SK-N-SH treated with all-trans-retinoic acid at 6 μM for 48 hours (cell line): Measurements from ENCODE around the gene SMIM8.
A peak's percentile ranks its signal among the peaks of the same experiment; 100 is the strongest.

Experiments used
- ATAC-seq: fragments of 200-7000 bp; cut with Tn5 transposase; 3 replicates; pipeline ENCODE4 v1.9.1; 2020; ENCODE audit warnings: mild to moderate bottlenecking, moderate library complexity
- ARNTL ChIP-seq: fragments of 450-650 bp; formaldehyde crosslinking; IDR thresholded peaks from 2 replicates; pipeline ENCODE4 v1.5.0; 2020; ENCODE audit warnings: low read depth, mild to moderate bottlenecking, moderate library complexity, borderline replicate concordance
- BACH2 ChIP-seq: fragments of 250-450 bp; sonication (Bioruptor Pico); IDR thresholded peaks from 2 replicates; pipeline ENCODE4 v1.9.0; 2021; ENCODE audit warnings: mild to moderate bottlenecking, borderline replicate concordance
- CREB5 ChIP-seq: fragments of 250-450 bp; sonication (Bioruptor Pico); IDR thresholded peaks from 2 replicates; pipeline ENCODE4 v1.5.1; 2020; ENCODE audit warnings: low read depth, mild to moderate bottlenecking, moderate library complexity
- CSDC2 ChIP-seq: fragments of 250-450 bp; sonication (Bioruptor Pico); IDR thresholded peaks from 2 replicates; pipeline ENCODE4 v1.5.0; 2020; ENCODE audit warnings: mild to moderate bottlenecking, moderate library complexity
- ESRRG ChIP-seq: fragments of 250-450 bp; sonication (Bioruptor Pico); IDR thresholded peaks from 2 replicates; pipeline ENCODE4 v1.6.1; 2021; ENCODE audit warnings: mild to moderate bottlenecking
- GLIS3 ChIP-seq: fragments of 250-450 bp; sonication (Bioruptor Pico); IDR thresholded peaks from 2 replicates; pipeline ENCODE4 v1.5.0; 2020; ENCODE audit warnings: mild to moderate bottlenecking, moderate library complexity
- ISL1 ChIP-seq: fragments of 250-450 bp; sonication (Bioruptor Pico); IDR thresholded peaks from 2 replicates; pipeline ENCODE4 v2.1.2; 2022; ENCODE audit warnings: mild to moderate bottlenecking, moderate library complexity
- OSR1 ChIP-seq: fragments of 250-450 bp; sonication (Bioruptor Pico); IDR thresholded peaks from 2 replicates; pipeline ENCODE4 v1.8.0; 2022; ENCODE audit warnings: moderate library complexity, mild to moderate bottlenecking, inconsistent platforms
- PATZ1 ChIP-seq: fragments of 250-450 bp; sonication (Bioruptor Pico); IDR thresholded peaks from 2 replicates; pipeline ENCODE4 v1.8.0; 2020; ENCODE audit warnings: mild to moderate bottlenecking, moderate library complexity, borderline replicate concordance
- POU6F1 ChIP-seq: fragments of 250-450 bp; sonication (Bioruptor Pico); IDR thresholded peaks from 2 replicates; pipeline ENCODE4 v1.8.0; 2021; ENCODE audit warnings: low read depth, mild to moderate bottlenecking, moderate library complexity, borderline replicate concordance
- PPARA ChIP-seq: fragments of 250-450 bp; sonication (Bioruptor Pico); IDR thresholded peaks from 2 replicates; pipeline ENCODE4 v1.5.0; 2020; ENCODE audit warnings: mild to moderate bottlenecking, borderline replicate concordance
- RARB ChIP-seq: fragments of 250-450 bp; sonication (Bioruptor Pico); IDR thresholded peaks from 2 replicates; pipeline ENCODE4 v1.8.0; 2021; ENCODE audit warnings: mild to moderate bottlenecking, moderate library complexity
- SNAI2 ChIP-seq: fragments of 250-450 bp; sonication (Bioruptor Pico); IDR thresholded peaks from 2 replicates; pipeline ENCODE4 v1.5.0; 2020; ENCODE audit warnings: mild to moderate bottlenecking, moderate library complexity
- TCF4 ChIP-seq: fragments of 250-450 bp; sonication (Bioruptor Pico); IDR thresholded peaks from 2 replicates; pipeline ENCODE4 v1.8.0; 2021; ENCODE audit warnings: mild to moderate bottlenecking, moderate library complexity, borderline replicate concordance
- TOX ChIP-seq: fragments of 250-450 bp; sonication (Bioruptor Pico); IDR thresholded peaks from 2 replicates; pipeline ENCODE4 v1.8.0; 2021; ENCODE audit warnings: mild to moderate bottlenecking, moderate library complexity, borderline replicate concordance
- TSHZ2 ChIP-seq: fragments of 250-450 bp; sonication (Bioruptor Pico); IDR thresholded peaks from 2 replicates; pipeline ENCODE4 v1.5.0; 2020; ENCODE audit warnings: mild to moderate bottlenecking, moderate library complexity
- ZC3H10 ChIP-seq: fragments of 250-450 bp; sonication (Bioruptor Pico); IDR thresholded peaks from 2 replicates; pipeline ENCODE4 v1.5.1; 2021; ENCODE audit warnings: mild to moderate bottlenecking, moderate library complexity
- ZFP3 ChIP-seq: fragments of 250-450 bp; sonication (Bioruptor Pico); IDR thresholded peaks from 2 replicates; pipeline ENCODE4 v1.5.0; 2020; ENCODE audit warnings: mild to moderate bottlenecking, moderate library complexity
- ZFP30 ChIP-seq: fragments of 450-650 bp; formaldehyde crosslinking; IDR thresholded peaks from 2 replicates; pipeline ENCODE4 v1.5.0; 2022; ENCODE audit warnings: mild to moderate bottlenecking, moderate library complexity
- ZNF565 ChIP-seq: fragments of 450-650 bp; formaldehyde crosslinking; conservative IDR thresholded peaks from 2 replicates; pipeline ENCODE4 v1.5.0; 2020; ENCODE audit warnings: low read depth, mild to moderate bottlenecking, moderate library complexity
- ZNF70 ChIP-seq: fragments of 450-650 bp; formaldehyde crosslinking; IDR thresholded peaks from 2 replicates; pipeline ENCODE4 v1.5.0; 2020; ENCODE audit warnings: mild to moderate bottlenecking, moderate library complexity
- ZNF8 ChIP-seq: fragments of 450-650 bp; formaldehyde crosslinking; IDR thresholded peaks from 2 replicates; pipeline ENCODE4 v1.5.0; 2020; ENCODE audit warnings: mild to moderate bottlenecking, moderate library complexity

The SMIM8 gene

GRCh38 chr6:87366899-87367298 is 44.5 kb downstream of the SMIM8 start:
- ATAC-seq, result no peak
- TF ChIP-seq OSR1 (CRISPR knock-in tag), result no peak
- TF ChIP-seq ESRRG (CRISPR knock-in tag), result no peak
- TF ChIP-seq ZNF70 (CRISPR knock-in tag), result no peak
- TF ChIP-seq PATZ1 (CRISPR knock-in tag), result no peak

GRCh38 chr6:87373377-87373776 is 51.0 kb downstream of the SMIM8 start:
- ATAC-seq, result no peak
- TF ChIP-seq ZFP30 (CRISPR knock-in tag) (no peak), SNAI2 (no peak), ZNF8 (CRISPR knock-in tag) (peak; percentile 93)

GRCh38 chr6:87375315-87375714 is 52.9 kb downstream of the SMIM8 start:
- ATAC-seq, result no peak
- no peak for TF ChIP-seq CREB5 (CRISPR knock-in tag)
- no peak for TF ChIP-seq ISL1 (CRISPR knock-in tag)
- no peak for TF ChIP-seq ESRRG (CRISPR knock-in tag)
- TF ChIP-seq ZNF8 (CRISPR knock-in tag), result no peak
- TF ChIP-seq TCF4 (CRISPR knock-in tag), result no peak
- TF ChIP-seq ZFP30 (CRISPR knock-in tag), result no peak
- no peak for TF ChIP-seq RARB (CRISPR knock-in tag)
- no peak for TF ChIP-seq PPARA
- TF ChIP-seq ARNTL, result no peak
- no peak for TF ChIP-seq ZNF565 (CRISPR knock-in tag)
- no peak for TF ChIP-seq POU6F1
- no peak for TF ChIP-seq OSR1 (CRISPR knock-in tag)
- TF ChIP-seq SNAI2, result no peak

GRCh38 chr6:87376643-87377042 is 54.3 kb downstream of the SMIM8 start:
- no peak for ATAC-seq
- no peak for TF ChIP-seq ZNF565 (CRISPR knock-in tag)
- TF ChIP-seq ZC3H10 (CRISPR knock-in tag), result no peak
- no peak for TF ChIP-seq ZFP30 (CRISPR knock-in tag)
- TF ChIP-seq RARB (CRISPR knock-in tag), result no peak
- no peak for TF ChIP-seq BACH2
- no peak for TF ChIP-seq PPARA
- TF ChIP-seq CREB5 (CRISPR knock-in tag), result no peak
- no peak for TF ChIP-seq ZNF8 (CRISPR knock-in tag)
- TF ChIP-seq ZFP3 (CRISPR knock-in tag), result no peak
- TF ChIP-seq CSDC2 (CRISPR knock-in tag), result no peak
- no peak for TF ChIP-seq PATZ1 (CRISPR knock-in tag)
- no peak for TF ChIP-seq TCF4 (CRISPR knock-in tag)

GRCh38 chr6:87378947-87379346 is 56.6 kb downstream of the SMIM8 start:
- ATAC-seq, result no peak
- TF ChIP-seq ZNF8 (CRISPR knock-in tag) (no peak), OSR1 (CRISPR knock-in tag) (no peak), POU6F1 (no peak), ZC3H10 (CRISPR knock-in tag) (no peak), GLIS3 (no peak), ZFP3 (CRISPR knock-in tag) (no peak), TOX (CRISPR knock-in tag) (no peak), ZNF70 (CRISPR knock-in tag) (no peak), TSHZ2 (CRISPR knock-in tag) (no peak), ZNF565 (CRISPR knock-in tag) (no peak), TCF4 (CRISPR knock-in tag) (no peak), ESRRG (CRISPR knock-in tag) (no peak)
